GM12891 (cell line): ENCODE results near the gene PLPP1.
A peak's percentile ranks its signal among the peaks of the same experiment; 100 is the strongest.

Experiments
- DNase-seq: peaks from one replicate; pipeline ENCODE4 v3.0.0; 2011; ENCODE audit warnings: low spot score; ENCODE audit not compliant: insufficient read length
- FAIRE-seq: peaks from 2 replicates; lab custom pipeline; 2011; peaks lifted over from hg19 to GRCh38; lab: Jason Lieb, UNC
- PAX5 ChIP-seq: IDR thresholded peaks from 2 replicates; pipeline ENCODE4 v1.6.1; 2011; ENCODE audit warnings: low read length, moderate library complexity, mild to moderate bottlenecking; ENCODE audit not compliant: insufficient read depth, severe bottlenecking
- POLR2A ChIP-seq: IDR thresholded peaks from 2 replicates; pipeline ENCODE4 v1.6.1; 2011; ENCODE audit warnings: low read depth, low read length, control low read depth
- POLR2AphosphoS5 ChIP-seq: IDR thresholded peaks from 2 replicates; pipeline ENCODE4 v1.6.1; 2011; ENCODE audit warnings: low read depth, low read length, control low read depth
- POU2F2 ChIP-seq: IDR thresholded peaks from 2 replicates; pipeline ENCODE4 v1.6.1; 2011; ENCODE audit warnings: low read depth, mild to moderate bottlenecking, control low read depth, low read length, moderate library complexity
- SPI1 ChIP-seq: IDR thresholded peaks from 2 replicates; pipeline ENCODE4 v1.6.1; 2011; ENCODE audit warnings: low read depth, low read length, control low read depth
- TAF1 ChIP-seq: IDR thresholded peaks from 2 replicates; pipeline ENCODE4 v1.6.1; 2011; ENCODE audit warnings: low read depth, low read length, control low read depth

Gene PLPP1

GRCh38 chr5:55484531-55484930, 50.2 kb downstream of the PLPP1 start:
- TF ChIP-seq POU2F2 (no peak), SPI1 (no peak), POLR2A (no peak), TAF1 (no peak), POLR2AphosphoS5 (no peak), PAX5 (no peak)
- no peak for DNase-seq
- FAIRE-seq: no peak

GRCh38 chr5:55483885-55484284, 50.9 kb downstream of the PLPP1 start:
- no peak for DNase-seq

DNA sequence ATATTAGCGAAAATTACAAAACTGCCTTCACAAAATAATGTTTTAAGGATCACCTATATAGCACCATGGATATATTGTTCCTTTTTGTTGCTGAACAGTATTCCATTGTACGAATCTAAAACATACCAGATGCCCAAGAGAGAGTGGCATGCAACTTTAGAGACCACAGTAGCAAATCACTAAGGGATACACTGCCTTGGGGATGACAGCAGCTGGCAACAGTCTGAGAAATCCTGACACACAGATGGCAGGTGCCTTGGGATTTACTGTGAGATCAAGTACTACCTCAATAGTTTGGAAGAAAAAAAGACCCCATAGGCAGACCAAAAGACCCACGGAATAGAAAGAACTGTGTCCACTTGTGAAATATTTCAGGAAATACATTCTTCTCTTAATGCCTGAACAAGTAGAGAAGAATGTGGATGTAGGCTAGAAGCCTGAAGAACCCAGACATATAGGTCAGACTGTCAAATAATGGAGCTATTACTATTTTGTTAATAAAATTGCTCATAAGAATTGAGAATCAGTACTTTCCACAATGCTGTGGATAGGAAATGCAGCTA, 53.4 kb downstream of the PLPP1 start:
- DNase-seq (no peak), FAIRE-seq (no peak)
- no peak for TF ChIP-seq SPI1
- TF ChIP-seq POLR2A: no peak
- TF ChIP-seq POLR2AphosphoS5: no peak
- no peak for TF ChIP-seq TAF1
- TF ChIP-seq PAX5: no peak

More at GRCh38 chr5:55483885-55484284, 50.9 kb downstream of the PLPP1 start:
- no peak for TF ChIP-seq PAX5
- no peak for TF ChIP-seq POLR2AphosphoS5
- no peak for TF ChIP-seq POU2F2
- TF ChIP-seq TAF1: no peak
- no peak for TF ChIP-seq SPI1
- TF ChIP-seq POLR2A: no peak
- FAIRE-seq: peak; percentile 23

DNA sequence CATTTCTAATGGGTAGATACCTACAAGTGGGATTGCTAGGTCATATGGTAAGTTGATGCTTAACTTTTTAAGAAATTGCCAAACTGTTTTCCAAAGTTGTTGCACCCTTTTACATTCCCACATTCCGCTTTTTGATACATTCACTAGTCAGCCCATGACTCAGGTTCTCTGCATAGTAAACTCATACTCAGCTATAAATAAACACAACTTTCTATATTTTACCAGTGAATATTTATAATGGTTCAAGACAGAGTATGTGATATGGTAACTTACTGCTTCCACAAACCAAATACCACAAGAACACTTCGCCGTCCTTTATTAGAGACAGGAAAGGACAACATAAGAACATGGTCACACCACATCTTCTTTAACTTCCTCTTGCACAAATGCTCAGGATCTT, 54.0 kb downstream of the PLPP1 start:
- FAIRE-seq (no peak), DNase-seq (no peak)
- TF ChIP-seq POU2F2 (no peak), TAF1 (no peak)

DNA sequence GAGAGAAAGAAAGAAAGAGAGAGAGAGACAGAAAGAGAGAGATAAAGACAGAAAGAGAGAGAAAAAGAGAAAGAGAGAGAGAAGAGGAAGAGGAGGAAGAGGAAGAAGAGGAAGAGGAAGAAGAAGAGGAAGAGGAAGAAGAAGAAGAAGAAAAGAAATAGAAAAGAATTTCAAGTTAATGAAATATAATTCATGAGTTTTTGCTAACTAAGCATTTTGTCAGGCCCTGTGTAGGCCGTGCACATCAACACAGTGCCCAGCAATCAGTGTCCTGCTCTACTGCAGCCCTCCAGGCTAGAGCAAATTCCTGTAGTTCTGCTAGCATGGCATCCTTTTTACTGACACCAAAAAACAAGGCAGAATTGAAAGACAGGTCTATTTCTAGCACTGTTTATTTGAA, 62.1 kb downstream of the PLPP1 start:
- FAIRE-seq: no peak
- DNase-seq: no peak
- TF ChIP-seq POU2F2 (no peak), POLR2A (no peak)

- TF ChIP-seq POU2F2 (no peak), POLR2AphosphoS5 (no peak), POLR2A (no peak), SPI1 (no peak), TAF1 (no peak), PAX5 (no peak)
- no peak for FAIRE-seq
- DNase-seq: no peak
These were observed 63.3 kb downstream of the PLPP1 start for GRCh38 chr5:55471468-55471867.

- no peak for DNase-seq
- TF ChIP-seq PAX5 (no peak), TAF1 (no peak), SPI1 (no peak), POLR2AphosphoS5 (no peak), POU2F2 (no peak), POLR2A (no peak)
- FAIRE-seq: no peak
These were observed 64.5 kb downstream of the PLPP1 start for GRCh38 chr5:55470282-55470681.

GRCh38 chr5:55469839-55470238, 64.9 kb downstream of the PLPP1 start:
- no peak for DNase-seq
- FAIRE-seq: no peak
- TF ChIP-seq TAF1 (no peak), POU2F2 (no peak), POLR2A (no peak), PAX5 (no peak), SPI1 (no peak)

DNA sequence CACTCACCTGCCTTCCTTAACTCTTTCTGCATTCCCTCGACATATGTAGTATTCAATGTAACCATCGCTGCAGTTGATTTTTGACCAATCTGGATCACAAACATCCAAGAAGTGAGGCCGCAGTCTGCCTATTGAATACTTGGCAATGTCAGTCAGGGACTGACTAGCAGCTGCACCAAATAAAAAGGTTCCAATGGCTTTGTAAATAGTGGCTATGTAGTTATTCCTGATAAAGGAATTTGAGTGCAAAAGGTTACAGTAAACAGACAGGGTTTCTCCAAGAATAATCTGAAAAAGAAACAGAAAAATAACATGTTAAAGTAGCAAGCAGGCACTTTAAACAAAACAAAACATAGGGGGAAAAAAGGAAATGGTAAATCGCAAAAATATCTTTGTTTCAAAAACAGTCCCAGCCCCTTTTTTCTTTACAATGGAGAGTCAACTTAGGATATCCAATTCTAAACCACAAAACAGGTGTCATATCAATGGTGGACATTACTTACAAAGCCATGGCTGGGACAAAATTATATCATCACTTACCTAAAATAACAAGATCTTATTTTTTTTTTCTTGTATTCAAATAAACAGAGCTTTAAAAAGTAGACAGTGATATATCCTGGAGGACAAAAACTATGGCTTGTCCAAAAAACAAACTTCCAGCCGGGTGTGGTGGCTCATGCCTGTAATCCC, 66.8 kb downstream of the PLPP1 start:
- no peak for TF ChIP-seq POLR2A
- no peak for TF ChIP-seq POU2F2
- FAIRE-seq: no peak

GRCh38 chr5:55463613-55464012, 71.2 kb downstream of the PLPP1 start:
- no peak for TF ChIP-seq POU2F2
- no peak for TF ChIP-seq POLR2A
- no peak for TF ChIP-seq PAX5
- TF ChIP-seq POLR2AphosphoS5: no peak
- no peak for TF ChIP-seq SPI1
- TF ChIP-seq TAF1: no peak
- FAIRE-seq (no peak), DNase-seq (no peak)

More for the DNA sequence above, 66.8 kb downstream of the PLPP1 start:
- DNase-seq: no peak

DNA sequence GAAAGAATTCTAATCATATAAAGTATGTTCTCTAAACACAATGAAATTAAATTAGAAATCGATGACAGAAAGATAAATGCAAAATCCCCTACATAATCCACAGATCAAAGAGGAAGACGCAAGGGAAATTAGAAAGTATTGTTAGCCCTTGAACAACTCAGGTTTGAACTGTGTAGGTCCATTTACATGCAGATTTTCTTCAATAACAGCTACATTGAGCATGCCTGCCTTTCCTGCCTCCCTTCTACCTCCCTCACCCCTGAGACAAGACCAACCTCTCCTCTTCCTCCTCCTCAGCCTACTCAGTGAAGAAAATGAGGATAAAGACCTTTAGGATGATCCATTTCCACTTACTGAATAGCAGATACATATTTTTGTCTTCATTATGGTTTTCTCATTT, 75.2 kb downstream of the PLPP1 start:
- TF ChIP-seq SPI1 (no peak), TAF1 (no peak), POLR2AphosphoS5 (no peak), POLR2A (no peak), PAX5 (no peak), POU2F2 (no peak)
- DNase-seq (no peak), FAIRE-seq (no peak)

DNA sequence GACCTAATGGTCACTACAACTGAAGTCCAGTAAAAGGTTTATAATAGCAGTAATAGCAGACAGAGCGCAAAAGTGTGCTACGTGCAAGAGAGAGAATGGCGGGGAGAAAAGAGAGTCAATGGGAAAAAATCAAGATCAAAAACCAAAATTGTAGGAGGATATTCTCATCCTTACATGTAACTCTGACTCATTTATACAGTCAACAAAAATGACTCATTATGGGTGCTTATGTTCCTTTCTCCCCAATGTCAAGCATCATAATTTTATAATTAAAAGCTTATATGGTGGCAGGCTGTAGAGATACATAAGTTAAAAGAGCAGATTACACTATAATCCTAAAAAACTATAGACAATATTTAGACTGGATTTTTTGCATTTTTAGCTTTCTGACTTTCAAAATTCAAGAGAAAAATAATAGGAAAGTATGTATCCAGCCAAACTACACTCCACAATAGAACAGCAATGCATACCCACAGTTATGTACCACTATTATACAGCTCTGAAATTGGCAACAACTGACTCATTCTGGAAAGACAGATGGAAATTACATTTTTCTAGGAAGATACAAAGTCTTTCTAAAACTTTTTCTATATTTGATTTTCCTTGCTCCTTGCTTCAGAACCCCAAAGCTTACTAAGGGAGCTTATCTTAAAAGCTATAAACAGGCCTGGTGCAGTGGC, 78.4 kb downstream of the PLPP1 start:
- no peak for DNase-seq
- no peak for FAIRE-seq
- TF ChIP-seq POU2F2: no peak
- TF ChIP-seq POLR2A: no peak
- no peak for TF ChIP-seq POLR2AphosphoS5
- no peak for TF ChIP-seq SPI1
- no peak for TF ChIP-seq PAX5
- no peak for TF ChIP-seq TAF1
